ENCODE results near the gene CPZ.
"Not testable (repeated sequence)": the region's sequence is repeated elsewhere in the genome, so short reads cannot be mapped to it uniquely, and the experiment has no call there.

Gene CPZ

GRCh38 chr4:8610858-8611616 lies 18.5 kb downstream of the CPZ start:
- DNase-seq (ENCODE audit: low spot score), result no peak

- DNase-seq (ENCODE audit: low spot score), result no peak
Observed at GRCh38 chr4:8612646-8613045, 20.1 kb downstream of the CPZ start.

GRCh38 chr4:8613421-8614364 lies 21.1 kb downstream of the CPZ start:
- no peak for DNase-seq (ENCODE audit: low spot score)

DNA sequence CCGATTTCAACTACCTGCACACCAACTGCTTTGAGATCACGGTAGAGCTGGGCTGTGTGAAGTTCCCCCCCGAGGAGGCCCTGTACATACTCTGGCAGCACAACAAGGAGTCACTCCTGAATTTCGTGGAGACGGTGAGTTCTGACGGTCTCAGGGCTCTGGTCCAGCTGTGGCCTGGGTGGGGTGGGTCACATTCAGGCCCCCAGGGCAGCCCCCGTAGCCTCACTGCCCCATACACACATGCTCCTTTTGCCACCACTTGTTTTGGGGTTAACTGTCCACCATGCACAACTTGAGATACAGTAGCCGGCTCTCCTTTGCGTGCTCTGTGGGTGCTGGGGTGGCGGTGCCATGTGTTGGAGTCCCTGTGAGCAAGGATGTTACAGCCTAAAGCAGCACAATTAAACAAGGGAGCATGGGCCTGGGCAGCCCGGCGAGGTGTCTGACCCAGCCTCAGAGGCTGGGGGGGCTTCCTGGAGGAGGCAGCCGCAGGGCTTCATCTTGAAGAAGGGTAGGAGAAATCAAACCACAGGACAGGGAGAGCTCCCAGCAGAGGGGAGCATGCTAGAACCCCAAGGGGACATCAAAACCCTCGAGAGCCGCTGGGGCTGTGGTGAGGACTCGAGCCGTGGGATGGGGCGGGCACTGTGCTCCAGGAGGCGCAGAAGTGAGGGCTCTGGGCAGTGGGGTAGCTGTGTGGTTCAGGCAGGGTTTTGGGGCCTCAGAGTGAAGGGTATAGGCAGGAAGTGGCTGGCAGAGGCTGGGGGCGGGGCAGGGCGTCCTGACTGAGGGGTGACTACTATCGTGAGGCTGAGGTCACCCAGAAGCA lies 22.0 kb downstream of the CPZ start:
- DNase-seq (ENCODE audit: low spot score), result no peak

GRCh38 chr4:8615366-8615765 lies 22.8 kb downstream of the CPZ start:
- DNase-seq (ENCODE audit: low spot score), result no peak

GRCh38 chr4:8615921-8616787 lies 23.6 kb downstream of the CPZ start:
- DNase-seq (ENCODE audit: low spot score), result no peak

DNA sequence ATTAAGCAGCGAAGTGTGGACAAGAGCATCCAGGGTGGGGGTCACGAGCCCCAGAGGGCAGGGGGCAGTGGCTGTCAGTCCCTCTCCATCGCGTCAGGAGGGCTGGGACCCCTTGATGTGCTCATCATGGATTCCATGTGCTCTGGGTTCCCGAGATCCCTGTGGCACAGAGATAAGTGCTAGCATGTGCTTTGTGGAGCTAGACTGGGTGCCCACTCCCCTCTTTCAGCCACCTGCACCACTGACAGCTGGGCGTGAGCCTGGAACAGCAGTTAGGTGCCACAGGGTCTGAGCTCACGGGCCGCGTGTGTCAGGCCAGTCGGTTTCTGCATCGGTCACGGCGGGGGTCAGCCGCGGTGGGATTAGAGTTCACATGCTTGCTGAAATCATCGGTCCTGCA lies 24.3 kb downstream of the CPZ start:
- no peak for DNase-seq (ENCODE audit: low spot score)

GRCh38 chr4:8617486-8618040 lies 25.0 kb downstream of the CPZ start:
- no peak for DNase-seq (ENCODE audit: low spot score)

DNA sequence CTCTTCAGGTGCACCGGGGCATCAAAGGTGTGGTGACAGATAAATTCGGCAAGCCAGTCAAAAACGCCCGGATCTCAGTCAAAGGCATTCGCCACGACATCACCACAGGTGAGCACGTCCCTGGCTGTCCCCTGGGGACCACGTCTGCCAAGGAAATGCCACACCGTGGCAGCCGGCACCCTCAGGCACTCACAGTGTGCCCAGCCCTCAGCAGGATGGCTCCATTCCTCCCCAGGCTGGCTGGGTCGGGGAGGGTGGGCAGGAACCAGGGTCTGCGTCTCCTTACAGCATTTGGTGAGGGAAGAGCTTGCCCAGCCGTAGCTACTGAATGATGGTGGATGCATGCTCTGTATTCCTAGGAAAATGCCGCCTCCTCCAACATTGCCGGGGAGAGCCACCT lies 25.9 kb downstream of the CPZ start:
- DNase-seq (ENCODE audit: low spot score), result no peak

GRCh38 chr4:8618961-8619720 lies 26.6 kb downstream of the CPZ start:
- no peak for DNase-seq (ENCODE audit: low spot score)

DNA sequence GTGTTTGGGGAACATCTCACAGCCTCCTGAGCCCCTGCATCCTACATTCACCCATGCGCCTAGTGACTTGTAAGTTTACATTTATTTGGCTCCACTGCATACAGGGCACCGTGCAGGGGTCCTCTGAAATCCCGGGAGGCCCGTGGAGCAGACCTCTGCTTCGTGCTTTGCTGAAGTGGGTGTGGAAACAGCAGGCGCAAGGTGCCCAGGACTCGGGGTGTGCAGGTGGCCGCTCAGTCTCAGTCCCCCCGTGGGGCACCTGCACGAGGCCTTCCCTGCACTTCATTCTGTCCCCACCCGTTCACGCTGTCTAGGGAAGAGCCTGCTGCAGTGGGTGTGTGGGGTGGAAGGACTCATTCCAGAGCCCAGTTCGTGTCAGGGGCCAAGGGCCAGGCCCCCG lies 28.6 kb downstream of the CPZ start:
- not testable (repeated sequence) for DNase-seq (ENCODE audit: low spot score)

DNA sequence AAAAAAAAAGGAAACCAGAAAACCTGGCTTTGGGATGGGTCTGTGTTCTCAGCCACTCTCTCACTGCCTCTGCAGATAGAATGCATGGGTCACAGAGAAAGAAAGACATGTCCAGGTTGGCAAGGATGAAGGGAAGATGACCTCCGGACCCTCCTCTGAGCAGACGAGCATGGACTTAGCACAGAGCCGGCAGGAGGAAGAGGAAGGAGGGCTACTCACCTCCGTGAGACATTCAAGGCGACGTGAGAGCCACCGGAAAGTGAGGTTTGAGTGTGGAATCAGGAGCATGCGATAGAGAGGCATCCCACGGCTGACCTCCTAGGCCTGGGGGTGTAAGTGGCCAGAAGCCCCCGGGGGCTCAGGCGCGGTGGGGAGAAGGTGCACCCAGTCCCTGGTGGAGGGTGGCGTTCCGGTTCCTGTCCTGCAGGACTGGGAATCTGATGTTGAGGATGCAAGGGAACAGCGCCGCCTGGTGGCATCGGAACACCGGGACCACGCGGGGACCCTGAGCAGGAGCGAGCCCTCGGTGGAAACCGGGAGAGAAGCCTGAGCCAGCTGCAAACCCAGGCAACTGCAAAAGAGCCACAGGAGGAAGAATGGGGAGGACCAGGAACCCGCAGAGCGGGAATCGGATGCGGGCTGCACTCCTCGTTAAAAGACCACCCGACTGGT lies 32.2 kb downstream of the CPZ start:
- DNase-seq (ENCODE audit: low spot score), result not testable (repeated sequence)

DNA sequence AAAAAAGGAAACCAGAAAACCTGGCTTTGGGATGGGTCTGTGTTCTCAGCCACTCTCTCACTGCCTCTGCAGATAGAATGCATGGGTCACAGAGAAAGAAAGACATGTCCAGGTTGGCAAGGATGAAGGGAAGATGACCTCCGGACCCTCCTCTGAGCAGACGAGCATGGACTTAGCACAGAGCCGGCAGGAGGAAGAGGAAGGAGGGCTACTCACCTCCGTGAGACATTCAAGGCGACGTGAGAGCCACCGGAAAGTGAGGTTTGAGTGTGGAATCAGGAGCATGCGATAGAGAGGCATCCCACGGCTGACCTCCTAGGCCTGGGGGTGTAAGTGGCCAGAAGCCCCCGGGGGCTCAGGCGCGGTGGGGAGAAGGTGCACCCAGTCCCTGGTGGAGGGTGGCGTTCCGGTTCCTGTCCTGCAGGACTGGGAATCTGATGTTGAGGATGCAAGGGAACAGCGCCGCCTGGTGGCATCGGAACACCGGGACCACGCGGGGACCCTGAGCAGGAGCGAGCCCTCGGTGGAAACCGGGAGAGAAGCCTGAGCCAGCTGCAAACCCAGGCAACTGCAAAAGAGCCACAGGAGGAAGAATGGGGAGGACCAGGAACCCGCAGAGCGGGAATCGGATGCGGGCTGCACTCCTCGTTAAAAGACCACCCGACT lies 37.8 kb downstream of the CPZ start:
- DNase-seq (ENCODE audit: low spot score), result not testable (repeated sequence)

DNA sequence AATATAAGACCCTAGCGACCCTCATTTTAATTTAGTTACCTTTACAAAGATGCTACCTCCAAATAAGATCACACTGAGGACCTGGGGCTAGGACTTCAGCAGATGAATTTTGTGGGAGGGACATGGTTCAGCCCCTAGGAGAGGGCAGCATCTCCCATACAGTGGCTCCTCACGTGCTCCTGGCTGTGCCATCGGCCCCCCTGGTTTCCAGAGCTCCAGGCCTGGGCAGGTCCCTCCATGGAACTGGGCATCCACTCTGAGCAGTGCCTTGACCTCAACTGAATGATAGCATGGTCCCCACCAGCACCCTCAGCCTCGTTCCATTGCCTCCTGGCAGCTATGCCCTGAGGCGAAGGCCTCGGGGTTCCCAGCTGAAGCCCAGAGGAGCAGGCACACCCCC lies 39.3 kb downstream of the CPZ start:
- DNase-seq (ENCODE audit: low spot score), result not testable (repeated sequence)

GRCh38 chr4:8634773-8635172 lies 42.2 kb downstream of the CPZ start:
- DNase-seq (ENCODE audit: low spot score), result not testable (repeated sequence)

- DNase-seq (ENCODE audit: low spot score), result not testable (repeated sequence)
Observed at GRCh38 chr4:8635897-8636554, 43.5 kb downstream of the CPZ start.

DNA sequence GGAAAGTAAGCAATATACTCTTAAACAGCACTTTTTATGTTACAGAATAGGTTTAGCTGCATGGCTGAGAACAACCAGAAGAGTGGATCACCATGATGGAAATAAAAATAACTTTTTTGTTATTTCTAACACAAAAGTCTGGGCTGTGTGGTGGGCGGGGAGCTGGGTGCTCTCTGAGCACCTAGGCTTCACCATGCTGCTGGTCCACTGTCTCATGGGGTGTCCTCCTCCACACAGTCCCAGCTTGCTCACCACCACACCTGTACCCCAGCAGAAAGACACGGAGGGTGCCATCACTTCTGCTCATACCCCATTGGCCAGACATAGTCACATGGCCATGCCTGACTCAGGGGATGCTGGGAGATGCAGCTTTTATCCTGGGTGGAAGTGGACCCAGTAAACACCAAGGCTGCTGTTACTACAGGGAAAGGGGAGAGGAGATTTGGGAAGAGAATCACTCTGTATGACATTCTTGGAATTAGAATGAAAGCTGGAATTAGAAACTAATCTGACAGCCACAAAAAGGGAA lies 45.0 kb downstream of the CPZ start:
- DNase-seq (ENCODE audit: low spot score), result no peak

GRCh38 chr4:8639021-8639420 lies 46.5 kb downstream of the CPZ start:
- no peak for DNase-seq (ENCODE audit: low spot score)
